Bronchial epithelial cell (primary cell): ENCODE results near the gene SLC35G4. TPM values are rescaled to one million over a fixed set of nuclear protein-coding genes. Genes with fewer than 3 reads are reported as not detected.

Experiments
- DNase-seq: peaks from one replicate; pipeline ENCODE4 v3.0.0-alpha.2; 2010; ENCODE audit warnings: low read depth
- FAIRE-seq: peaks from 2 replicates; lab custom pipeline; 2011; peaks lifted over from hg19 to GRCh38; lab: Jason Lieb, UNC
- H3K27me3 ChIP-seq: 2 replicates; pipeline ENCODE4 v1.5.1; 2011; ENCODE audit warnings: low read length; ENCODE audit not compliant: control insufficient read depth, insufficient read depth
- H3K36me3 ChIP-seq: 2 replicates; pipeline ENCODE4 v1.5.1; 2011; ENCODE audit warnings: low read length; ENCODE audit not compliant: control insufficient read depth, insufficient read depth
- H3K4me3 ChIP-seq: 2 replicates; pipeline ENCODE4 v1.5.1; 2011; ENCODE audit warnings: mild to moderate bottlenecking, low read depth, low read length, control low read depth
- CTCF ChIP-seq: IDR thresholded peaks from 2 replicates; pipeline ENCODE4 v1.5.1; 2011; ENCODE audit warnings: mild to moderate bottlenecking, moderate library complexity, low read length, control low read depth, inconsistent platforms; ENCODE audit not compliant: insufficient read depth, severe bottlenecking
- total RNA-seq: library from RNA; depleted of rRNA; stranded (reverse); fragments of >200 nt; gene quantifications from 2 replicates; pipeline ENCODE4 v1.2.1, GENCODE V29; 2014

Gene SLC35G4
- total RNA-seq, 1 donor from 2014 or later, result not detected

DNA sequence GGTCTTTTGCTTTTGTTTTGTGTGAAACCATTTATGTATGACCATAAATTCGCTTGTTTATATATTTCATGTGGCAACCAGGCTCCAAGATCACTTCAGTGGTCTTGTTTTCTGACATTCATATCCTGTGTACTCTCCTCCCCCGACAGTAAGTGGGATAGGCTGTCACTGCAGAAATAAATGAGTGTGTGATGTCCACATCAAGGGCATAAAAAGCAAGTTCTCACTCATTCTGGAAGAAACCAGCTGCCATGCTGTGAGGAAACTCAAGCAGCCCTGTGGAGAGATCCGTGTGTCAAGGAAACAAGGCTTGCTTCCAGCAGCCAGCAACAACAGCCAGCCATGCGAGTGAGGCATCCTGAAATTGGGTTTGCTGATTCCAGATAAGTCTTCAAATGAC is 40.4 kb downstream of the SLC35G4 start:
- FAIRE-seq (no peak), DNase-seq (no peak)
- TF ChIP-seq CTCF, result no peak
- Histone ChIP-seq H3K4me3 (no peak overlapping the region), H3K27me3 (no peaks in the 10 kb centered on the region), H3K36me3 (no peaks in the 10 kb centered on the region)

GRCh38 chr18:11651899-11652298 is 42.5 kb downstream of the SLC35G4 start:
- no peak for TF ChIP-seq CTCF
- no peak for DNase-seq
- Histone ChIP-seq H3K27me3 (no peaks in the 10 kb centered on the region), H3K4me3 (no peak overlapping the region), H3K36me3 (no peaks in the 10 kb centered on the region)
- FAIRE-seq, result no peak

DNA sequence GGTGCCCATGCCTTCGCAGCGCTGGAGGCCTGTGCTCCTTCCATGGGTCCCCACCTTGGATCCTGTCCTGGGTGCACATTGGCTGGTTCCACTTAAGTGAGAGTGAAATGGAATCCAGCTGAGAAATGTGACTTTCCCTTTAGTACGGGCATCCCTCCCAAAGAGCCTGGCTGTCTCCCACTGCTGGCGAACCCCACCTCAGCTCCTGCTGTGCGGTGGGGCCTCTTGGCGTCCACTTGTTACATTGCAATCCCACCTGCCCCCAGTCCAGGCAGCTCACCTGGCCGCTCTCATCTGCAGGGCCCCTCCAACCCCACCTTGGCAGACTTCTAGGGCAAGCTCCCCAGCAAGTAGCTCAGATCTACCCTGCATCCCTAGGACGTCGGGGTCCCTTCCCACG is 44.1 kb downstream of the SLC35G4 start:
- H3K4me3 ChIP-seq, result no peak overlapping the region
- no peaks in the 10 kb centered on the region for H3K27me3 ChIP-seq
- DNase-seq, result no peak
- no peak for FAIRE-seq
- TF ChIP-seq CTCF, result no peak
- H3K36me3 ChIP-seq, result no peaks in the 10 kb centered on the region

- Histone ChIP-seq H3K27me3 (no peaks in the 10 kb centered on the region), H3K36me3 (no peaks in the 10 kb centered on the region), H3K4me3 (no peak overlapping the region)
- peak; percentile 86 for TF ChIP-seq CTCF
- FAIRE-seq (peak; percentile 83), DNase-seq (peak; percentile 43)
These were observed 45.6 kb downstream of the SLC35G4 start for GRCh38 chr18:11654736-11655605.

DNA sequence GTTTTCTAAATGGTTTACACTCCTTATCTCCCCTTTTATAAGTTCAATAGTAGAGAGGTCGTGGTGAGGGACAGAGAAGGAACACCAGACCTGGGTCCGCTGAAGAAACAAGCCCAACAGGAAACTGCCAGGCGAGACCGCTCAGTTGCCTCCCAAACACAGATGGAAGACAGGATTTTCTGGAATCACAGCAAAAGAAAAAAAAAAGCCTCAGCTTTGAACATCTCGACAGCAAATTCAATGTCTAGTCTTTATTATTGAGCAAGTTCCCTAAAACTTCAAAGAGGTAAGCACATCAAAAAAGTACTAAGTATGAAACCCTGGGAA is 46.2 kb downstream of the SLC35G4 start:
- H3K27me3 ChIP-seq, result no peaks in the 10 kb centered on the region
- TF ChIP-seq CTCF, result no peak
- DNase-seq (no peak), FAIRE-seq (no peak)
- no peaks in the 10 kb centered on the region for H3K36me3 ChIP-seq
- no peak overlapping the region for H3K4me3 ChIP-seq

GRCh38 chr18:11657152-11657551 is 47.8 kb downstream of the SLC35G4 start:
- H3K4me3 ChIP-seq, result no peak overlapping the region
- FAIRE-seq, result no peak
- no peaks in the 10 kb centered on the region for H3K27me3 ChIP-seq

More at GRCh38 chr18:11657152-11657551, 47.8 kb downstream of the SLC35G4 start:
- TF ChIP-seq CTCF, result no peak
- no peaks in the 10 kb centered on the region for H3K36me3 ChIP-seq
- DNase-seq, result no peak
